Measurements from ENCODE around the gene SPRY4.

DNA sequence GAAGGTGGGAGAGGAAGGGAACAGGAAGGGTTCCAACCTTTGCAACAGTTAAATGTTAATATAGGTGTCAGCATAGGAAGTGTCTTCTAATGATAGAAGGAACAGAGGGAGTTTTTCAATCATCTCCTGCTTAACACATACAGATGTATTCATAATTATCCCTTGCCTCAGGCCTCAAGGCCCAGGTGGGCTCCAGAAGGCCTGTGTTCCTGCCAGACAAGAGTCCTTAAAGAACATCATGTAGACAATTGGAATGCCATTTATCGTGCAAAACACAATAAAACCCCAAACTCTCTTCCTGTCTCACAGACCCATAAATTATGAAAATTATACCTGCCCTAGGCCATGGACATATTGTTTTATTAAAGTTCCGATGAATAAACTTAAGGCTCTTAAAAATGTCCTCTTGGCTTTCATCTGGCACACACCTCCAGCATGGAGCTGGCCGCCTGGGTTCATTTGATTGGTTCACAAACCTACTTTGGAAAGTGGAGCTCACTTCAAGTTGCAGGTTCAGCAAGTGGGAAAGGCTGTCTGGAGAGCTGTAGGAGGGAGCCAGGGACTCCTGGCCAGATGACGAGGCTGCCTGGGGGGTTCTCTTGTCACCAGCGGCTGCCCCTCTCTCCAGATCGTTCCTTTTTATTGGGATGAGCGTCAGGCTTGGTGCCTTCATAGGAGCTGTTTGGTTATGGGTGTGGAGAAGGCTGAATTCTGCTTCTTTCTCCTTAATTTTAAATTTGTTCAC is 17.5 kb downstream of the SPRY4 start:
- TF ChIP-seq POLR2A (IDR thresholded peaks at IDR 0.05; ENCODE audit: low read length) (no peak), GATA1 (IDR thresholded peaks at IDR 0.05; ENCODE audit: low read depth, low read length) (no peak)
